ENCODE measurements around the gene MUC4. TPM values are rescaled to one million over a fixed set of nuclear protein-coding genes. Genes with fewer than 3 reads are reported as not detected.

The MUC4 gene
- polyA plus RNA-seq, 3 donors = not detected

DNA sequence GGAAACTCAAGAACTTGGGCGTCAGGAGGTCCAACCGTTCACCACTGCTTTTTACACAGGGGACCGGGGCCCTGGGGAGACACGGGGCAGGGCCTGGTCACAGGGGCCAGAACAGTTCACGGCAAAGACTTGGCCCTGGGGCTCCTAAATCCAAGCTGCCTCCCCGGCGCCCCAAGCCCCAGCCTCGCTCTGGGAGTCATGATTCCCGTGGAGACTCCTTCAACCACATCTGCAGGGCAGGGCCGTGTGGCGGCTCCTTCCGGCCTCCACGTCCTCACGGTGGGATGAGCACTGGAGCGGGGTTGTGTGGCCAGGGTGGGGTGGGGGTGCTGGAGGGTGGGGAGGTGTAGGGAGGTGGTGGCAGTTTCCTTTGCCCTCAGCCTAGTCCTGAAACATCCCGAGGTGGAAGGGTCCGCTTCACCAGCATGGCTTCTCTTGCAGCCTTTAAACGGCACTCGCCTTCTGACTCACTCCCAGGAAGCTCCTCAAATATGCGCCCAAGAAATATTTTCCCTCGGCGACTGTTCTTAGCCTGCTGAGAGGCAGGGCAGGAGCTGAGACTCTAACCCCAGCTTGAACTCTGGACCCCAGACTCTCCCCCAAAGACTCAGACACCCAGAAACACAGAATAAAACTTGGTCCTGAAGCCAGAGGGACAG lies 1.8 kb downstream of the MUC4 start:
- no peaks in the 10 kb centered on the region for H3K79me2 ChIP-seq (ENCODE audit: insufficient read depth, low read length)
- no peak overlapping the region for H3K27ac ChIP-seq (ENCODE audit: low read depth in 1 of 2, low read length in 2 of 2)
- H3K4me2 ChIP-seq (replicated peaks; ENCODE audit: extremely low read depth, low read length, poor library complexity, severe bottlenecking) = no peak overlapping the region
- H3K27me3 ChIP-seq (ENCODE audit: control insufficient read depth in 2 of 2, insufficient read depth in 2 of 2, low read length in 2 of 2) = peaks cover 0 to 4% of the 10 kb centered on the region in 2 donors
- H4K20me1 ChIP-seq (ENCODE audit: insufficient read depth, low read length) = no peaks in the 10 kb centered on the region
- TF ChIP-seq, protein P1, sequence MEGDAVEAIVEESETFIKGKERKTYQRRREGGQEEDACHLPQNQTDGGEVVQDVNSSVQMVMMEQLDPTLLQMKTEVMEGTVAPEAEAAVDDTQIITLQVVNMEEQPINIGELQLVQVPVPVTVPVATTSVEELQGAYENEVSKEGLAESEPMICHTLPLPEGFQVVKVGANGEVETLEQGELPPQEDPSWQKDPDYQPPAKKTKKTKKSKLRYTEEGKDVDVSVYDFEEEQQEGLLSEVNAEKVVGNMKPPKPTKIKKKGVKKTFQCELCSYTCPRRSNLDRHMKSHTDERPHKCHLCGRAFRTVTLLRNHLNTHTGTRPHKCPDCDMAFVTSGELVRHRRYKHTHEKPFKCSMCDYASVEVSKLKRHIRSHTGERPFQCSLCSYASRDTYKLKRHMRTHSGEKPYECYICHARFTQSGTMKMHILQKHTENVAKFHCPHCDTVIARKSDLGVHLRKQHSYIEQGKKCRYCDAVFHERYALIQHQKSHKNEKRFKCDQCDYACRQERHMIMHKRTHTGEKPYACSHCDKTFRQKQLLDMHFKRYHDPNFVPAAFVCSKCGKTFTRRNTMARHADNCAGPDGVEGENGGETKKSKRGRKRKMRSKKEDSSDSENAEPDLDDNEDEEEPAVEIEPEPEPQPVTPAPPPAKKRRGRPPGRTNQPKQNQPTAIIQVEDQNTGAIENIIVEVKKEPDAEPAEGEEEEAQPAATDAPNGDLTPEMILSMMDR (IDR thresholded peaks at IDR 0.05) = no peak
- H3K9me3 ChIP-seq (replicated peaks in 1 of 2; ENCODE audit: control insufficient read depth in 1 of 2, insufficient read depth in 1 of 2, low read length in 2 of 2) = no peaks in the 10 kb centered on the region
- H2AFZ ChIP-seq (ENCODE audit: insufficient read depth, low read depth, low read length, poor library complexity, severe bottlenecking) = no peak overlapping the region
- no peak for DNase-seq
- intact Hi-C loops (cut with micrococcal nuclease) = no loop called here
- H3K4me1 ChIP-seq (ENCODE audit: control insufficient read depth in 1 of 2, insufficient read depth in 2 of 2, low read length in 2 of 2) = no peaks in the 10 kb centered on the region
- no peak overlapping the region for H3K9ac ChIP-seq (ENCODE audit: insufficient read depth, low read length, poor library complexity, severe bottlenecking)
- peaks cover 7 to 19% (median 8%) of the 10 kb centered on the region in 3 donors for H3K27me3 Mint-ChIP-seq (ENCODE audit: low read depth in 3 of 3)
- H3K9me3 Mint-ChIP-seq = peaks cover 0 to 5% (median 0%) of the 10 kb centered on the region in 7 donors
- H3K4me3 ChIP-seq (replicated peaks in 1 of 3; ENCODE audit: low read depth in 2 of 3, low read length in 3 of 3) = no peak overlapping the region
- H3K36me3 ChIP-seq (replicated peaks in 1 of 2; ENCODE audit: control insufficient read depth in 1 of 2, insufficient read depth in 2 of 2, low read length in 2 of 2) = no peaks in the 10 kb centered on the region
- no peak overlapping the region for H3K4me3 Mint-ChIP-seq
- WGBS (ENCODE audit: insufficient coverage) = 95% methylated on average over 15 of the region's 22 CpGs
- H3K36me3 Mint-ChIP-seq = no peaks in the 10 kb centered on the region
- H3K27ac Mint-ChIP-seq = peak overlapping the region in 1 of 7 donors; percentile 38
- H3K4me1 Mint-ChIP-seq = no peaks in the 10 kb centered on the region

DNA sequence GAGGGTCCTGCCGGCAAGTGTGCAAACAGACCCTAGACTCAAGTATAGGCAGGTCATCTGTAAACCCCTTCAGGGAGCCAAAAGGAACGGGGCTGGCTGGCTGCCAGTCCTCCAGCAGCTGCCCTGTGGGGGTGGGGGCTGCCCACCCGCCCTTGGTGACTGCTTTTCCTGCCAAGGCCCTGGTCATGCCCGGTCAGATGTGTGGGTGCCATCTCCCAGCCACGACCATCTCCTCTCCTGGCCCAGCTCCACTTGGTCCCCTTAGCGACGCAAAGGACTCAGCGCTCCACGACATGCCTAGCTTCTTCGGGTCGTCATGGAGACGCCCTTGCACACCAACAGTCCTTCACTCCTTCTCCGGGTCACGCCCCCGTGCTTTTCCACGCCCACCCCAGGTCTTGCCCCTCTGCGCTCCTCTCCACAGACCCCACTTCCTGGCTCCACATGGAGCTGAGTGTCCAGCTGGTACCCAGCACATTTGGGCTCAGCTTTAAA lies 2.4 kb downstream of the MUC4 start:
- no peaks in the 10 kb centered on the region for H3K79me2 ChIP-seq (ENCODE audit: insufficient read depth, low read length)
- no peak overlapping the region for H3K4me3 Mint-ChIP-seq
- TF ChIP-seq, protein P1 (IDR thresholded peaks at IDR 0.05) = no peak
- H3K36me3 Mint-ChIP-seq = no peaks in the 10 kb centered on the region
- H3K36me3 ChIP-seq (replicated peaks in 1 of 2; ENCODE audit: control insufficient read depth in 1 of 2, insufficient read depth in 2 of 2, low read length in 2 of 2) = no peaks in the 10 kb centered on the region
- H3K4me1 Mint-ChIP-seq = peaks cover 3% of the 10 kb centered on the region
- H3K27ac Mint-ChIP-seq = peak overlapping the region in 1 of 7 donors; percentile 38
- H3K9me3 ChIP-seq (replicated peaks in 1 of 2; ENCODE audit: control insufficient read depth in 1 of 2, insufficient read depth in 1 of 2, low read length in 2 of 2) = no peaks in the 10 kb centered on the region
- no peaks in the 10 kb centered on the region for H4K20me1 ChIP-seq (ENCODE audit: insufficient read depth, low read length)
- H3K4me2 ChIP-seq (replicated peaks; ENCODE audit: extremely low read depth, low read length, poor library complexity, severe bottlenecking) = no peak overlapping the region
- H3K27me3 Mint-ChIP-seq (ENCODE audit: low read depth in 3 of 3) = peaks cover 13 to 20% (median 14%) of the 10 kb centered on the region in 3 donors
- H3K9ac ChIP-seq (ENCODE audit: insufficient read depth, low read length, poor library complexity, severe bottlenecking) = no peak overlapping the region
- intact Hi-C loops (cut with micrococcal nuclease) = no loop called here
- no peak for DNase-seq
- no peaks in the 10 kb centered on the region for H3K4me1 ChIP-seq (ENCODE audit: control insufficient read depth in 1 of 2, insufficient read depth in 2 of 2, low read length in 2 of 2)
- H3K27ac ChIP-seq (ENCODE audit: low read depth in 1 of 2, low read length in 2 of 2) = no peak overlapping the region
- H3K4me3 ChIP-seq (replicated peaks in 1 of 3; ENCODE audit: low read depth in 2 of 3, low read length in 3 of 3) = no peak overlapping the region
- peaks cover 0 to 5% (median 0%) of the 10 kb centered on the region in 7 donors for H3K9me3 Mint-ChIP-seq
- no peak overlapping the region for H2AFZ ChIP-seq (ENCODE audit: insufficient read depth, low read depth, low read length, poor library complexity, severe bottlenecking)
- 90% methylated on average over 15 of the region's 17 CpGs for WGBS (ENCODE audit: insufficient coverage)
- H3K27me3 ChIP-seq (ENCODE audit: control insufficient read depth in 2 of 2, insufficient read depth in 2 of 2, low read length in 2 of 2) = peaks cover 0 to 9% of the 10 kb centered on the region in 2 donors

All from CD14-positive monocyte (primary cell).